Thyroid gland (tissue), 4 donors: ENCODE measurements around the gene SEZ6L. TPM values are rescaled to one million over a fixed set of nuclear protein-coding genes. Genes with fewer than 3 reads are reported as not detected.
"Not testable (repeated sequence)": the region's sequence is repeated elsewhere in the genome, so short reads cannot be mapped to it uniquely, and the experiment has no call there.

Experiments used
- DNase-seq, 2 donors: peaks; one replicate each; pipeline ENCODE4 v3.0.0-alpha.2; 2019
- H3K27ac ChIP-seq, 3 donors: fragments of 200-600 bp; sonication (generic); 1 replicate in 2 of 3; 2 replicates in 1 of 3; pipeline ENCODE4 v1.5.1; 2016 to 2019; ENCODE audit warnings: mild to moderate bottlenecking in 1 of 3, moderate library complexity in 1 of 3
- H3K27me3 ChIP-seq: fragments of 200-600 bp; sonication (generic); one replicate; pipeline ENCODE4 v1.5.1; 2019
- H3K36me3 ChIP-seq, 2 donors: fragments of 200-600 bp; sonication (generic); one replicate each; pipeline ENCODE4 v1.5.1; 2016 to 2019
- H3K4me1 ChIP-seq, 2 donors: fragments of 200-600 bp; sonication (generic); one replicate each; pipeline ENCODE4 v1.5.1; 2017 to 2019
- H3K4me3 ChIP-seq, 3 donors: fragments of 200-600 bp; sonication (generic); replicated peaks in 1 of 3; 1 replicate in 2 of 3; 2 replicates in 1 of 3; pipeline ENCODE4 v1.5.1; 2016; ENCODE audit warnings: mild to moderate bottlenecking in 1 of 3
- H3K9me3 ChIP-seq: fragments of 200-600 bp; sonication (generic); one replicate; pipeline ENCODE4 v1.5.1; 2017
- CTCF ChIP-seq, 6 experiments: fragments of 200-600 bp in 3 of 6; fragments of 450-650 bp in 3 of 6; sonication (generic) in 3 of 6; IDR thresholded peaks; one replicate each; pipeline ENCODE4 v1.5.1; 2016 to 2019; ENCODE audit warnings: antibody characterized with exemption in 6 of 6, mild to moderate bottlenecking in 2 of 6, inconsistent platforms in 1 of 6, moderate library complexity in 1 of 6
- POLR2A ChIP-seq, 2 donors: fragments of 450-650 bp; IDR thresholded peaks; one replicate each; pipeline ENCODE4 v1.6.1; 2017; ENCODE audit warnings: antibody characterized with exemption in 2 of 2, mild to moderate bottlenecking in 2 of 2, moderate library complexity in 1 of 2
- WGBS, 2 donors: methylation state at CpG; one replicate each; pipeline ENCODE4 v1.1.5; 2017; 5-methylcytosine and 5-hydroxymethylcytosine counted together
- intact Hi-C: fragments of 100-400 bp; cut with DNase I; formaldehyde crosslinking; loops from one replicate; pipeline ENCODE4 v1.15.1; 2023
- total RNA-seq, 4 donors: library from RNA; depleted of rRNA; stranded (reverse); fragments of >200 nt; gene quantifications; one replicate each; pipeline ENCODE4 v1.2.3, GENCODE V29; 2016

SEZ6L gene
- total RNA-seq, 4 donors from 2014 or later = 0.13 to 0.22 (median 0.17) TPM; not detected in 1

GRCh38 chr22:26406118-26406517, 236.9 kb downstream of the SEZ6L start:
- Histone ChIP-seq H3K4me1 (no peaks in the 10 kb centered on the region), H3K27ac (no peak overlapping the region), H3K4me3 (no peak overlapping the region), H3K36me3 (no peaks in the 10 kb centered on the region), H3K27me3 (no peaks in the 10 kb centered on the region), H3K9me3 (no peaks in the 10 kb centered on the region)
- intact Hi-C loops = no loop called here
- WGBS, 2 donors = 74 to 89% methylated on average over 4 of the region's 4 CpGs
- TF ChIP-seq CTCF (IDR thresholded peaks at IDR 0.05) (no peak), POLR2A (IDR thresholded peaks at IDR 0.05) (no peak)
- DNase-seq = no peak

GRCh38 chr22:26408562-26409220, 239.4 kb downstream of the SEZ6L start:
- H3K4me3 ChIP-seq, H3K4me1 ChIP-seq, H3K36me3 ChIP-seq, H3K27me3 ChIP-seq, H3K27ac ChIP-seq, intact Hi-C loops, DNase-seq, H3K9me3 ChIP-seq: not testable (repeated sequence)
- 86 to 90% methylated on average over 7 of the region's 7 CpGs for WGBS, 2 donors

- Histone ChIP-seq H3K27me3 (no peaks in the 10 kb centered on the region), H3K4me3 (no peak overlapping the region), H3K36me3 (no peaks in the 10 kb centered on the region), H3K9me3 (no peaks in the 10 kb centered on the region), H3K27ac (no peak overlapping the region), H3K4me1 (no peaks in the 10 kb centered on the region)
- 66 to 78% methylated on average over 5 of the region's 5 CpGs for WGBS, 2 donors
- TF ChIP-seq POLR2A (IDR thresholded peaks at IDR 0.05) (no peak), CTCF (IDR thresholded peaks at IDR 0.05) (no peak)
- intact Hi-C loops = no loop called here
- no peak for DNase-seq
These were observed 240.6 kb downstream of the SEZ6L start for GRCh38 chr22:26409719-26410335.

GRCh38 chr22:26410386-26410785, 241.1 kb downstream of the SEZ6L start:
- H3K4me1 ChIP-seq = no peaks in the 10 kb centered on the region
- no peak for TF ChIP-seq CTCF (IDR thresholded peaks at IDR 0.05)
- no peak for TF ChIP-seq POLR2A (IDR thresholded peaks at IDR 0.05)
- no peaks in the 10 kb centered on the region for H3K36me3 ChIP-seq
- 81 to 82% methylated on average over 5 of the region's 5 CpGs for WGBS, 2 donors
- no peak for DNase-seq
- intact Hi-C loops = no loop called here
- no peaks in the 10 kb centered on the region for H3K9me3 ChIP-seq
- no peak overlapping the region for H3K4me3 ChIP-seq
- no peaks in the 10 kb centered on the region for H3K27me3 ChIP-seq
- H3K27ac ChIP-seq = no peak overlapping the region

GRCh38 chr22:26414347-26414746, 245.1 kb downstream of the SEZ6L start:
- H3K27me3 ChIP-seq = no peaks in the 10 kb centered on the region
- DNase-seq = no peak
- peaks cover 0 to 5% of the 10 kb centered on the region in 2 donors for H3K4me1 ChIP-seq
- H3K36me3 ChIP-seq = no peaks in the 10 kb centered on the region
- H3K27ac ChIP-seq = no peak overlapping the region
- intact Hi-C loops = no loop called here
- H3K9me3 ChIP-seq = no peaks in the 10 kb centered on the region
- H3K4me3 ChIP-seq = no peak overlapping the region
- TF ChIP-seq POLR2A (IDR thresholded peaks at IDR 0.05) = no peak
- no peak for TF ChIP-seq CTCF (IDR thresholded peaks at IDR 0.05)
- 76 to 78% methylated on average over 4 of the region's 4 CpGs for WGBS, 2 donors
